Effector memory CD4-positive, alpha-beta T cell (primary cell): ENCODE results near the gene LRIG3.
"Not testable (repeated sequence)": the region's sequence is repeated elsewhere in the genome, so short reads cannot be mapped to it uniquely, and the experiment has no call there.

Experiments
- DNase-seq, 3 donors: peaks; one replicate each; pipeline ENCODE4 v3.0.0-alpha.2; 2020
- H3K27ac ChIP-seq: 2 replicates; pipeline ENCODE4 v1.7.0; 2013; ENCODE audit warnings: mild to moderate bottlenecking, low read length, moderate library complexity; ENCODE audit not compliant: insufficient read depth, poor library complexity, severe bottlenecking
- H3K27me3 ChIP-seq: replicated peaks from 2 replicates; pipeline ENCODE4 v1.7.0; 2013; ENCODE audit warnings: mild to moderate bottlenecking, low read length; ENCODE audit not compliant: insufficient read depth, control insufficient read depth, poor library complexity, severe bottlenecking
- H3K36me3 ChIP-seq: 2 replicates; pipeline ENCODE4 v1.7.0; 2013; ENCODE audit warnings: mild to moderate bottlenecking, low read length, moderate library complexity; ENCODE audit not compliant: control insufficient read depth, insufficient read depth
- H3K4me1 ChIP-seq: 2 replicates; pipeline ENCODE4 v1.7.0; 2013; ENCODE audit warnings: low read length, mild to moderate bottlenecking; ENCODE audit not compliant: control insufficient read depth, insufficient read depth, poor library complexity, severe bottlenecking
- H3K4me3 ChIP-seq: 2 replicates; pipeline ENCODE4 v1.7.0; 2013; ENCODE audit warnings: low read length, low read depth, mild to moderate bottlenecking; ENCODE audit not compliant: insufficient read depth, poor library complexity, severe bottlenecking
- H3K9me3 ChIP-seq: 2 replicates; pipeline ENCODE4 v1.7.0; 2013; ENCODE audit warnings: mild to moderate bottlenecking, low read length, moderate library complexity; ENCODE audit not compliant: control insufficient read depth

The LRIG3 gene

GRCh38 chr12:58955849-58956248 is 35.5 kb upstream of the LRIG3 start:
- no peak for DNase-seq
- Histone ChIP-seq H3K27ac (no peak overlapping the region), H3K27me3 (no peaks in the 10 kb centered on the region), H3K36me3 (no peaks in the 10 kb centered on the region), H3K4me1 (no peaks in the 10 kb centered on the region), H3K9me3 (no peaks in the 10 kb centered on the region), H3K4me3 (no peak overlapping the region)

DNA sequence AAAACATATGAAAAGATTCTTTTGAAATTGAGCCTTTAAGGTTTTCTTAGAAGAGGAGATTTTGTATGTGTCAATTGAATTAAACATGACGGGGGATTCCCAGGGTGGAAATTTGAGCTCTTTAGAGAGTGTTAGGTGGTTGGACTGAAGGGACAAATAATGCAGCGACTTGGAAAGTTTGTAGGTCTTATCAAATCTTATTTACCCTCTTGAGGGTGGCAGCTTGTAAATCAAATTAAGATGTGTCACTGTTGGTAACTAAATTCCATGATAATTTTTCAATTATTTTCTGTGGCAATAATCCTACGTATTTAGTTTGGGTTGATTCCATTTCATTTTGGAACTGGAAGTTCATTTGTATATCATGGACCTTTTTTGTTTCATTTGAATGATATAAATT is 33.7 kb upstream of the LRIG3 start:
- no peak overlapping the region for H3K4me3 ChIP-seq
- DNase-seq: no peak
- no peaks in the 10 kb centered on the region for H3K4me1 ChIP-seq
- H3K27ac ChIP-seq: no peak overlapping the region
- H3K27me3 ChIP-seq: no peaks in the 10 kb centered on the region
- H3K9me3 ChIP-seq: no peaks in the 10 kb centered on the region
- H3K36me3 ChIP-seq: no peaks in the 10 kb centered on the region

GRCh38 chr12:58950739-58951100 is 30.4 kb upstream of the LRIG3 start:
- Histone ChIP-seq H3K36me3 (no peaks in the 10 kb centered on the region), H3K27ac (no peak overlapping the region), H3K4me3 (no peak overlapping the region), H3K27me3 (no peaks in the 10 kb centered on the region), H3K4me1 (no peaks in the 10 kb centered on the region), H3K9me3 (no peaks in the 10 kb centered on the region)
- no peak for DNase-seq

GRCh38 chr12:58949954-58950738 is 29.8 kb upstream of the LRIG3 start:
- H3K36me3 ChIP-seq, H3K27ac ChIP-seq, H3K9me3 ChIP-seq, H3K27me3 ChIP-seq, H3K4me3 ChIP-seq, H3K4me1 ChIP-seq, DNase-seq: not testable (repeated sequence)

GRCh38 chr12:58943079-58943478 is 22.8 kb upstream of the LRIG3 start:
- Histone ChIP-seq H3K4me1 (no peaks in the 10 kb centered on the region), H3K27me3 (no peaks in the 10 kb centered on the region), H3K4me3 (no peak overlapping the region), H3K36me3 (no peaks in the 10 kb centered on the region), H3K27ac (no peak overlapping the region), H3K9me3 (no peaks in the 10 kb centered on the region)
- no peak for DNase-seq

- Histone ChIP-seq H3K9me3 (no peaks in the 10 kb centered on the region), H3K36me3 (no peaks in the 10 kb centered on the region), H3K4me1 (no peaks in the 10 kb centered on the region), H3K4me3 (no peak overlapping the region), H3K27ac (no peak overlapping the region), H3K27me3 (no peaks in the 10 kb centered on the region)
- DNase-seq: no peak
Observed at GRCh38 chr12:58942345-58942744, 22.0 kb upstream of the LRIG3 start.

GRCh38 chr12:58939399-58940100 is 19.2 kb upstream of the LRIG3 start:
- no peak for DNase-seq
- Histone ChIP-seq H3K4me1 (no peaks in the 10 kb centered on the region), H3K36me3 (no peaks in the 10 kb centered on the region), H3K4me3 (no peak overlapping the region), H3K27ac (no peak overlapping the region), H3K9me3 (no peaks in the 10 kb centered on the region), H3K27me3 (no peaks in the 10 kb centered on the region)

GRCh38 chr12:58938440-58938839 is 18.1 kb upstream of the LRIG3 start:
- H3K4me1 ChIP-seq: no peaks in the 10 kb centered on the region
- DNase-seq: no peak

GRCh38 chr12:58934528-58934927 is 14.2 kb upstream of the LRIG3 start:
- Histone ChIP-seq H3K36me3 (no peaks in the 10 kb centered on the region), H3K27ac (no peak overlapping the region), H3K4me3 (no peak overlapping the region), H3K4me1 (no peaks in the 10 kb centered on the region), H3K9me3 (no peaks in the 10 kb centered on the region), H3K27me3 (no peaks in the 10 kb centered on the region)
- DNase-seq: no peak

More at GRCh38 chr12:58938440-58938839, 18.1 kb upstream of the LRIG3 start:
- Histone ChIP-seq H3K4me3 (no peak overlapping the region), H3K36me3 (no peaks in the 10 kb centered on the region), H3K27ac (no peak overlapping the region), H3K9me3 (no peaks in the 10 kb centered on the region), H3K27me3 (no peaks in the 10 kb centered on the region)
